Endothelial cell of umbilical vein (primary cell): Measurements from ENCODE around the gene MAP1B. TPM values are rescaled to one million over a fixed set of nuclear protein-coding genes. Genes with fewer than 3 reads are reported as not detected.

Source experiments
- BruUV-seq: library from RNA; stranded (reverse); fragments of 400-500 nt; replicated peaks from 2 replicates; lab custom pipeline; 2021; lab: Mats Ljungman, UMichigan
- CTCF ChIA-PET: fragments of 300-600, 350-600 bp; sonication (Branson Sonifier 250); formaldehyde crosslinking; loops from one replicate; lab custom pipeline; 2021; ENCODE audit warnings: antibody characterized with exemption, inconsistent platforms; lab: Charles Lee
- POLR2A ChIA-PET: fragments of 300-600, 350-600 bp; sonication (Branson Sonifier 250); formaldehyde crosslinking; loops from one replicate; lab custom pipeline; 2021; ENCODE audit warnings: antibody characterized with exemption, inconsistent platforms; lab: Charles Lee
- DNase-seq: peaks from one replicate; pipeline ENCODE4 v3.0.0-alpha.2; 2011; ENCODE audit warnings: low read depth, low spot score
- FAIRE-seq: peaks from 2 replicates; lab custom pipeline; 2011; peaks lifted over from hg19 to GRCh38; lab: Jason Lieb, UNC
- H2AFZ ChIP-seq: 2 replicates; pipeline ENCODE4 v1.6.0; 2012; ENCODE audit warnings: low read depth, low read length, control low read depth, inconsistent platforms
- H3K27ac ChIP-seq: 2 replicates; pipeline ENCODE4 v1.5.1; 2011; ENCODE audit warnings: low read depth, mild to moderate bottlenecking, control low read depth, low read length, moderate library complexity; ENCODE audit not compliant: insufficient read depth
- H3K27me3 ChIP-seq, 2 experiments: 2 replicates each; pipeline versions ENCODE4 v1.6.0 to v1.6.1; 2011; ENCODE audit warnings: low read length in 2 of 2, mixed read lengths in 1 of 2; ENCODE audit not compliant: control insufficient read depth in 2 of 2, insufficient read depth in 2 of 2
- H3K36me3 ChIP-seq, 2 experiments: 2 replicates in 1 of 2; 3 replicates in 1 of 2; pipeline ENCODE4 v1.5.1; 2011; ENCODE audit warnings: low read length in 2 of 2, mild to moderate bottlenecking in 1 of 2, moderate library complexity in 1 of 2; ENCODE audit not compliant: control insufficient read depth in 2 of 2, insufficient read depth in 2 of 2; ENCODE audit errors: extremely low read depth in 1 of 2
- H3K4me1 ChIP-seq: 3 replicates; pipeline ENCODE4 v1.5.1; 2011; ENCODE audit warnings: mild to moderate bottlenecking, low read length; ENCODE audit not compliant: control insufficient read depth, insufficient read depth; ENCODE audit errors: extremely low read depth
- H3K4me2 ChIP-seq: 2 replicates; pipeline ENCODE4 v1.6.1; 2011; ENCODE audit warnings: low read length, control low read depth, mixed read lengths; ENCODE audit not compliant: insufficient read depth
- H3K4me3 ChIP-seq, 3 experiments: fragments of 200-600 bp in 1 of 3; sonication (generic), shearing (Covaris generic) in 1 of 3; replicated peaks in 1 of 3; 2 replicates each; pipeline ENCODE4 v1.5.1; 2011 to 2016; ENCODE audit warnings: control low read depth in 3 of 3, low read length in 3 of 3, mild to moderate bottlenecking in 2 of 3, inconsistent platforms in 1 of 3, low read depth in 1 of 3, moderate library complexity in 1 of 3; ENCODE audit not compliant: insufficient read depth in 1 of 3
- H3K79me2 ChIP-seq: 2 replicates; pipeline ENCODE4 v1.6.0; 2012; ENCODE audit warnings: low read length, inconsistent platforms; ENCODE audit not compliant: control insufficient read depth, insufficient read depth
- H3K9ac ChIP-seq: replicated peaks from 2 replicates; pipeline ENCODE3; 2011; ENCODE audit warnings: low read length, control low read depth; ENCODE audit not compliant: insufficient read depth; ENCODE audit errors: extremely low read depth
- H3K9me1 ChIP-seq: replicated peaks from 3 replicates; pipeline ENCODE4 v1.6.0; 2011; ENCODE audit warnings: mild to moderate bottlenecking, low read length; ENCODE audit not compliant: control insufficient read depth, insufficient read depth; ENCODE audit errors: extremely low read depth
- H3K9me3 ChIP-seq: replicated peaks from 2 replicates; pipeline ENCODE4 v1.5.1; 2012; ENCODE audit warnings: low read length, inconsistent platforms; ENCODE audit not compliant: control insufficient read depth, insufficient read depth
- H4K20me1 ChIP-seq: replicated peaks from 2 replicates; pipeline ENCODE3; 2011; ENCODE audit warnings: mild to moderate bottlenecking, low read length; ENCODE audit not compliant: control insufficient read depth, insufficient read depth; ENCODE audit errors: extremely low read depth
- CTCF ChIP-seq, 2 donors: IDR thresholded peaks; 1 replicate in 1 of 2; 2 replicates in 1 of 2; pipeline ENCODE4 v1.5.1; 2011; ENCODE audit warnings: low read length in 2 of 2, mild to moderate bottlenecking in 2 of 2, moderate library complexity in 2 of 2, control low read depth in 1 of 2, inconsistent platforms in 1 of 2, low read depth in 1 of 2; ENCODE audit not compliant: insufficient read depth in 1 of 2; ENCODE audit errors: extremely low read depth in 1 of 2
- EZH2 ChIP-seq: IDR thresholded peaks from 2 replicates; pipeline ENCODE4 v1.6.1; 2012; ENCODE audit warnings: borderline replicate concordance, low read depth, mild to moderate bottlenecking, moderate library complexity, low read length, inconsistent platforms; ENCODE audit not compliant: severe bottlenecking
- FOS ChIP-seq: IDR thresholded peaks from 2 replicates; pipeline ENCODE4 v1.6.1; 2011; ENCODE audit warnings: mild to moderate bottlenecking, low read length, moderate library complexity, borderline replicate concordance; ENCODE audit not compliant: insufficient read depth
- GATA2 ChIP-seq: IDR thresholded peaks from 2 replicates; pipeline ENCODE4 v1.7.0; 2011; ENCODE audit warnings: low read depth, mild to moderate bottlenecking, moderate library complexity, mixed read lengths, low read length; ENCODE audit not compliant: insufficient read length, insufficient read depth
- JUN ChIP-seq: IDR thresholded peaks from 2 replicates; pipeline ENCODE4 v1.6.1; 2011; ENCODE audit warnings: borderline replicate concordance, low read depth; ENCODE audit not compliant: insufficient read length, insufficient read depth
- MAX ChIP-seq: IDR thresholded peaks from 2 replicates; pipeline ENCODE4 v1.6.1; 2011; ENCODE audit not compliant: insufficient read depth, insufficient read length
- MYC ChIP-seq: IDR thresholded peaks from one replicate; pipeline ENCODE4 v1.6.1; 2011; ENCODE audit warnings: mild to moderate bottlenecking, low read depth, low read length
- POLR2A ChIP-seq: IDR thresholded peaks from 2 replicates; pipeline ENCODE4 v1.6.1; 2012; ENCODE audit warnings: low read depth, mild to moderate bottlenecking, control low read depth, low read length
- POLR2AphosphoS5 ChIP-seq: IDR thresholded peaks from 2 replicates; pipeline ENCODE4 v1.6.1; 2012; ENCODE audit warnings: low read depth, mild to moderate bottlenecking, control low read depth, low read length, moderate library complexity; ENCODE audit not compliant: insufficient read depth
- dilution Hi-C: fragments of 300-500 bp; cut with MboI; formaldehyde crosslinking; loops from one replicate; pipeline ENCODE4 v1.15.0; 2019; ENCODE audit warnings: low sequenced_read_pairs; ENCODE audit not compliant: extremely low pct_ligation_motif_present
- intact Hi-C: fragments of 100-400 bp; cut with micrococcal nuclease; formaldehyde crosslinking; loops from one replicate; pipeline ENCODE4 v1.10.0; 2022
- polyA plus RNA-seq, 4 experiments: library from polyadenylated mRNA; depleted of rRNA in 3 of 4; stranded (reverse) in 3 of 4; unstranded in 1 of 4; fragments of >200 nt; gene quantifications; 2 replicates each; pipeline versions ENCODE4 v1.2.1 to v1.2.3, GENCODE V29; 2011 to 2012; ENCODE audit warnings: missing spikeins in 1 of 4
- total RNA-seq: library from RNA; stranded (reverse); gene quantifications from 2 replicates; pipeline ENCODE4 v1.2.3, GENCODE V29; 2021

Gene MAP1B
- total and polyA plus RNA-seq, 2 donors (not counting 3 experiments of a cell fraction or from before 2014, with no cell fraction given): 55.9 to 263 TPM

- CTCF ChIA-PET: interaction anchor here (1.2 kb wide), 1 partner anchor 10 kb away, joined by 4 read pairs; no protein-coding TSS in a partner anchor
- intact Hi-C loops: no loop called here
Observed at GRCh38 chr5:72076621-72077300, 30.5 kb upstream of the MAP1B start.

GRCh38 chr5:72077390-72077789, 29.9 kb upstream of the MAP1B start:
- TF ChIP-seq POLR2AphosphoS5: no peak
- TF ChIP-seq GATA2: no peak
- TF ChIP-seq MYC: no peak
- no peak for TF ChIP-seq POLR2A
- no peak for TF ChIP-seq CTCF (IDR thresholded peaks at IDR 0.05; ENCODE audit: extremely low read depth in 1 of 2, insufficient read depth in 1 of 2, low read depth in 1 of 2, low read length in 2 of 2)
- TF ChIP-seq FOS: no peak
- TF ChIP-seq MAX: no peak
- TF ChIP-seq EZH2: no peak
- TF ChIP-seq JUN: no peak
- Histone ChIP-seq H3K27ac (no peak overlapping the region), H3K9me3 (no peaks in the 10 kb centered on the region), H4K20me1 (no peaks in the 10 kb centered on the region), H3K9me1 (no peaks in the 10 kb centered on the region), H2AFZ (no peak overlapping the region), H3K4me2 (no peak overlapping the region), H3K4me3 (no peak overlapping the region), H3K4me1 (peaks cover 11% of the 10 kb centered on the region), H3K27me3 (peaks cover 6 to 10% of the 10 kb centered on the region in 2 experiments), H3K79me2 (no peaks in the 10 kb centered on the region), H3K9ac (no peak overlapping the region), H3K36me3 (no peaks in the 10 kb centered on the region)
- BruUV-seq: no TSS peak
- CTCF ChIA-PET: no interaction called here
- intact Hi-C loops: no loop called here
- dilution Hi-C loops: no loop called here
- FAIRE-seq (no peak), DNase-seq (no peak)
- POLR2A ChIA-PET: no interaction called here

More at GRCh38 chr5:72076621-72077300, 30.5 kb upstream of the MAP1B start:
- TF ChIP-seq MAX: no peak
- TF ChIP-seq GATA2: peak; percentile 43
- H3K27me3 ChIP-seq: peaks cover 2 to 7% of the 10 kb centered on the region in 2 experiments
- H3K27ac ChIP-seq: no peak overlapping the region
- FAIRE-seq (no peak), DNase-seq (peak; percentile 33)
- H3K4me3 ChIP-seq: no peak overlapping the region
- no peak overlapping the region for H2AFZ ChIP-seq
- H3K4me2 ChIP-seq: no peak overlapping the region
- H3K9ac ChIP-seq: no peak overlapping the region
- H3K9me1 ChIP-seq: no peaks in the 10 kb centered on the region
- H4K20me1 ChIP-seq: no peaks in the 10 kb centered on the region
- no peaks in the 10 kb centered on the region for H3K79me2 ChIP-seq
- POLR2A ChIA-PET: no interaction called here
- H3K36me3 ChIP-seq: no peaks in the 10 kb centered on the region
- dilution Hi-C loops: no loop called here
- H3K4me1 ChIP-seq: peaks cover 11% of the 10 kb centered on the region
- H3K9me3 ChIP-seq: no peaks in the 10 kb centered on the region
- no TSS peak for BruUV-seq
